ENCODE results near the gene CD200R1. TPM values are rescaled to one million over a fixed set of nuclear protein-coding genes. Genes with fewer than 3 reads are reported as not detected.

Gene CD200R1
- total RNA-seq, 2 donors from 2014 or later, result 0.84 to 1.1 TPM

DNA sequence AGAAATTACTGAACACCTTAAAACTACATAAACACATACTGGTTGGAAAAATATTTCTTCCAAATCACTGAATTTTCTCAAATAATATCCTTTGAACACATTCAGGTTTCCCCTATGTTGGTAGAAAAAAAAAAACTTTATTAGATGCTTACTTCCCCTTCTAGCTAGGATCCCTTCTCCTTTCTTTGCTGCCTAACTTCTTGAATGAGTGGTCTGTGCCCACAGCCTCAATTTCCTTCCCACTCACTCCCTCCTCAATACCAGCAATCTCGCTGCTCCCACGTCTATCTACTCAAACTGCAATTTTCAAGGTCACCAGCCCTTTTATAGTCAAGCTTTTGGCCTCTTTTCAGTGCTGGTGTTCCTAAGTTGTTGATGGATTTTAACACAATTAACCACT is 8.3 kb downstream of the CD200R1 start:
- no peak overlapping the region for H3K9ac ChIP-seq (ENCODE audit: low read depth in 2 of 2, low read length in 2 of 2)
- H3K27ac ChIP-seq, result no peak overlapping the region
- DNase-seq, result no peak
- no peak overlapping the region for H3K4me3 ChIP-seq
- no peaks in the 10 kb centered on the region for H3K36me3 ChIP-seq
- no peaks in the 10 kb centered on the region for H3K27me3 ChIP-seq
- TF ChIP-seq, protein P1, sequence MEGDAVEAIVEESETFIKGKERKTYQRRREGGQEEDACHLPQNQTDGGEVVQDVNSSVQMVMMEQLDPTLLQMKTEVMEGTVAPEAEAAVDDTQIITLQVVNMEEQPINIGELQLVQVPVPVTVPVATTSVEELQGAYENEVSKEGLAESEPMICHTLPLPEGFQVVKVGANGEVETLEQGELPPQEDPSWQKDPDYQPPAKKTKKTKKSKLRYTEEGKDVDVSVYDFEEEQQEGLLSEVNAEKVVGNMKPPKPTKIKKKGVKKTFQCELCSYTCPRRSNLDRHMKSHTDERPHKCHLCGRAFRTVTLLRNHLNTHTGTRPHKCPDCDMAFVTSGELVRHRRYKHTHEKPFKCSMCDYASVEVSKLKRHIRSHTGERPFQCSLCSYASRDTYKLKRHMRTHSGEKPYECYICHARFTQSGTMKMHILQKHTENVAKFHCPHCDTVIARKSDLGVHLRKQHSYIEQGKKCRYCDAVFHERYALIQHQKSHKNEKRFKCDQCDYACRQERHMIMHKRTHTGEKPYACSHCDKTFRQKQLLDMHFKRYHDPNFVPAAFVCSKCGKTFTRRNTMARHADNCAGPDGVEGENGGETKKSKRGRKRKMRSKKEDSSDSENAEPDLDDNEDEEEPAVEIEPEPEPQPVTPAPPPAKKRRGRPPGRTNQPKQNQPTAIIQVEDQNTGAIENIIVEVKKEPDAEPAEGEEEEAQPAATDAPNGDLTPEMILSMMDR (IDR thresholded peaks at IDR 0.05), result no peak
- H3K4me1 ChIP-seq, result no peaks in the 10 kb centered on the region
- H3K9me3 ChIP-seq, result no peaks in the 10 kb centered on the region
- intact Hi-C loops (cut with DNase I), result no loop called here

DNA sequence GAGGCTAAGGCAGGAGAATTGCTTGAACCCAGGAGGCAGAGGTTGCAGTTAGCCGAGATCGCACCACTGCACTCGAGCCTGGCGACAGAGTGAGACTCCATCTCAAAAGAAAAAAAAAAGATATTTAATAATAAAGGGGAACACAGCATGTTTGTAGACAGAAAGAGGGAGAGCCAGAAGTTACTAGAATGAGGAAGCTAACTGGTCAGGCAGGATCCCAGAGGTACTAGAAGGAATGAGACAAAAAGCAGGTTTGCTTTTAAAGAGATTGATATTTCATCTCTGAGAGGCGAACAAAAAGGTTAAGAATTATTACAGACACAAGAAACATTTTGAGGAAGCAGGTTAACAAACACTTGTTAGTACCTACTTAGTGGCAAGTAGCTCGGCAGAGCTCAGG is 9.2 kb downstream of the CD200R1 start:
- intact Hi-C loops (cut with DNase I), result no loop called here
- TF ChIP-seq, protein P1 (IDR thresholded peaks at IDR 0.05), result no peak
- no peaks in the 10 kb centered on the region for H3K9me3 ChIP-seq

DNA sequence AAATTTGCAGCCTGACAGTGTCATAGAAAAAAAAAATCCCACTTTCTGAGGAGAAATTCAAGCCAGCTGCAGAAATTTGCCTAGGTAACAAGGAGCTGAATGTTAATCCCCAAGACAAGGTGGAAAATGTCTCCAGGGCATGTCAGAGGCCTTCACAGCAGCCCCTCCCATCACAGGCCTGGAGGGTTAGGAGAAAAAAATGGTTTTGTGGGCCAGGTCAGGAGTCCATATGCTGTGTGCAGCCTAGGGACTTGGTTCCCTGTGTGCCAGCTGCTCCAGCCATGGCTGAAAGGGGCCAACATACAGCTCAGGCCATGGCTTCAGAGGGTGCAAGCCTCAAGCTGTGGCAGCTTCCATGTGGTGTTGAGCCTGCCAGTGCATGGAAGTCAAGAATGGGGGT is 11.2 kb downstream of the CD200R1 start:
- no peaks in the 10 kb centered on the region for H3K36me3 ChIP-seq
- intact Hi-C loops (cut with DNase I), result no loop called here
- H3K9ac ChIP-seq (ENCODE audit: low read depth in 2 of 2, low read length in 2 of 2), result no peak overlapping the region
- TF ChIP-seq, protein P1 (IDR thresholded peaks at IDR 0.05), result no peak
- no peak overlapping the region for H3K27ac ChIP-seq
- no peak overlapping the region for H3K4me3 ChIP-seq
- no peak for DNase-seq
- H3K4me1 ChIP-seq, result no peaks in the 10 kb centered on the region
- no peaks in the 10 kb centered on the region for H3K9me3 ChIP-seq
- no peaks in the 10 kb centered on the region for H3K27me3 ChIP-seq

More for the DNA sequence above, 9.2 kb downstream of the CD200R1 start:
- DNase-seq, result no peak
- H3K27ac ChIP-seq, result no peak overlapping the region
- H3K9ac ChIP-seq (ENCODE audit: low read depth in 2 of 2, low read length in 2 of 2), result no peak overlapping the region
- no peak overlapping the region for H3K4me3 ChIP-seq
- no peaks in the 10 kb centered on the region for H3K4me1 ChIP-seq
- H3K36me3 ChIP-seq, result no peaks in the 10 kb centered on the region
- H3K27me3 ChIP-seq, result no peaks in the 10 kb centered on the region

DNA sequence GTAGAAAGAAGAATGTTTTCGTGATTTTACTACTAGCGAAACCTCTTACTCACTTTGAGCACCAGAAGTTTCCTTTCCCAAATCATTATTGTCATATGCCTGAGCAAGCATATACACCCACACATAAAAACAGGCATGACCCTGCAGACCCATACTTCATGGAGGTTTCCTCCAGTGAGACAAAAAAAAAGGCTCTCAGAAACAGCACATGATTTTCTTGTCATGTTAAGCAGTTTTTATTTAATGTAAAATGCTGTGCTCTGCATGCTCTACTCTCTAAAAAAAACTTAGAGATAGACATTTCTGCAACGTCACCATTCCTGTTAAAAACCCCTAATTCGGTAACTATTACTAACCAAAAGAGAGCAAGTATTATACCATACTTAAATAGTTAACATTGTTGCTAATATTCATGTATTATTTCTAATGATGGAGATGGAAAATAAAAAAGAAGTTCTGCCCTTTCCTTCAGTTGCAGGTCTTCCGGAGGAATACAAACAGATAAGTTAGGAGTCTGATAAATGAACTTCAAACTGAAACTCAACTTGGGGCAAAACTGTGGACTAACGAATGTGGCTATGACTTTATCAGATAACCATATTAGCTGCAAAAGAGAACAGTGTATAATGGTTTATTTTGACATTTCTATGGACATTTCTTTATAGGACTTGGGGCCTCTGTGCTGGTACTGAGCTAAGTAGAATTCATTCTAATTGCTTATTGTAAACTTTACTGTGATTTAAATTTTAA is 15.9 kb downstream of the CD200R1 start:
- TF ChIP-seq, protein P1 (IDR thresholded peaks at IDR 0.05), result no peak

DNA sequence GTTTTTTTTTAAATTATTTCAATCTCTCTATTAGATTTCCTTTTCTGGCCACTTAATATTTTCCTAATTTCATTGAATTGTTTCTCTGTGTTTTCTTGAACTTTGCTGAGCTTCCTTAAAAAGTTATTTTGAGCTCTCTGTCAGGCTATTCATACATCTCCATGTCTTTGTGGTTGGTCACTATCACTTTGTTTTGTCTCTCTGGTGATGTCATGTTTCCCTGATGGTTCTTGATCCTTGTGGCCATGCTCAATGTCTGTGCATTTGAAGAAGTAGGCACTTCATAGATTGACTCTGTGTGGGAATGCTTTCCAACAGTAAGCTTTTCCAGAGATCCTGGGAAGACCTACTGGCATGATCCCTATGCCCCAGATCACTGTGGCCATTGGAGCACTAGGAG is 18.6 kb downstream of the CD200R1 start:
- Histone ChIP-seq H3K9ac (ENCODE audit: low read depth in 2 of 2, low read length in 2 of 2) (no peak overlapping the region), H3K27ac (no peak overlapping the region), H3K36me3 (no peaks in the 10 kb centered on the region), H3K4me3 (no peak overlapping the region), H3K27me3 (no peaks in the 10 kb centered on the region), H3K9me3 (no peaks in the 10 kb centered on the region), H3K4me1 (no peaks in the 10 kb centered on the region)
- TF ChIP-seq, protein P1 (IDR thresholded peaks at IDR 0.05), result no peak
- intact Hi-C loops (cut with DNase I), result no loop called here
- DNase-seq, result no peak

More for the DNA sequence above, 15.9 kb downstream of the CD200R1 start:
- Histone ChIP-seq H3K36me3 (no peaks in the 10 kb centered on the region), H3K9ac (ENCODE audit: low read depth in 2 of 2, low read length in 2 of 2) (no peak overlapping the region), H3K4me1 (no peaks in the 10 kb centered on the region), H3K4me3 (no peak overlapping the region), H3K27ac (no peak overlapping the region), H3K9me3 (no peaks in the 10 kb centered on the region), H3K27me3 (no peaks in the 10 kb centered on the region)
- DNase-seq, result no peak
- intact Hi-C loops (cut with DNase I), result no loop called here
